Endodermal cell (in vitro differentiated cells): Measurements from ENCODE around the gene CHD5. TPM values are rescaled to one million over a fixed set of nuclear protein-coding genes. Genes with fewer than 3 reads are reported as not detected.

ENCODE experiments used
- DNase-seq: peaks from one replicate; pipeline ENCODE4 v3.0.0-alpha.2; 2017
- H3K27ac ChIP-seq: 2 replicates; pipeline ENCODE4 v1.5.1; 2013; ENCODE audit warnings: mild to moderate bottlenecking, low read depth, low read length, moderate library complexity
- H3K27me3 ChIP-seq: 2 replicates; pipeline ENCODE4 v1.6.1; 2013; ENCODE audit warnings: mild to moderate bottlenecking, low read length, moderate library complexity; ENCODE audit not compliant: insufficient read depth, control insufficient read depth, poor library complexity, severe bottlenecking
- H3K36me3 ChIP-seq: 2 replicates; pipeline ENCODE4 v1.7.0; 2013; ENCODE audit warnings: mild to moderate bottlenecking, low read length, moderate library complexity; ENCODE audit not compliant: control insufficient read depth, insufficient read depth
- H3K4me1 ChIP-seq: one replicate; pipeline ENCODE4 v1.7.0; 2013; ENCODE audit warnings: low read length; ENCODE audit not compliant: control insufficient read depth, insufficient read depth
- H3K4me3 ChIP-seq: 2 replicates; pipeline ENCODE4 v1.5.1; 2013; ENCODE audit warnings: mild to moderate bottlenecking, low read length, moderate library complexity
- H3K9ac ChIP-seq: 2 replicates; pipeline ENCODE4 v1.6.1; 2013; ENCODE audit warnings: mild to moderate bottlenecking, low read length, moderate library complexity; ENCODE audit not compliant: poor library complexity, severe bottlenecking; ENCODE audit errors: extremely low read depth
- H3K9me3 ChIP-seq: 2 replicates; pipeline ENCODE4 v1.6.1; 2013; ENCODE audit warnings: mild to moderate bottlenecking, low read length, moderate library complexity; ENCODE audit not compliant: control insufficient read depth
- H3K27ac Mint-ChIP-seq: 2 replicates; pipeline ENCODE4 v1.8.0; 2020; ENCODE audit warnings: mixed read lengths
- H3K27me3 Mint-ChIP-seq: 2 replicates; pipeline ENCODE4 v1.8.0; 2021; ENCODE audit warnings: mild to moderate bottlenecking, mixed read lengths; ENCODE audit not compliant: insufficient read depth
- H3K36me3 Mint-ChIP-seq: 2 replicates; pipeline ENCODE4 v1.8.0; 2020; ENCODE audit warnings: low read depth, mixed read lengths
- H3K4me1 Mint-ChIP-seq: 2 replicates; pipeline ENCODE4 v1.8.0; 2020; ENCODE audit warnings: mixed read lengths
- H3K4me3 Mint-ChIP-seq: 2 replicates; pipeline ENCODE4 v1.8.0; 2020; ENCODE audit warnings: mild to moderate bottlenecking, moderate library complexity, mixed read lengths
- H3K9me3 Mint-ChIP-seq: 2 replicates; pipeline ENCODE4 v1.8.0; 2020; ENCODE audit warnings: mild to moderate bottlenecking, mixed read lengths
- CTCF ChIP-seq: fragments of 200-600 bp; sonication (generic); conservative IDR thresholded peaks from 2 replicates; pipeline ENCODE4 v1.5.0; 2021; ENCODE audit warnings: antibody characterized with exemption, mild to moderate bottlenecking
- WGBS, 2 experiments: methylation state at CpG; one replicate each; pipeline versions ENCODE4 v1.1.5 to v1.1.7; 2013; ENCODE audit warnings: missing lambda C conversion rate in 2 of 2, mixed read lengths in 1 of 2; ENCODE audit not compliant: insufficient coverage in 1 of 2, insufficient read length in 1 of 2; 5-methylcytosine and 5-hydroxymethylcytosine counted together
- total RNA-seq, 2 donors: library from RNA; stranded (reverse); fragmentation: NEBNext Ultra II Directional in 1 of 2; extraction: Animal tissue kit (Norgen Biotek cat#: 25700) in 1 of 2; gene quantifications; 2 replicates in 1 of 2; 3 replicates in 1 of 2; pipeline ENCODE4 v1.2.1, GENCODE V29; 2021

CHD5 gene
- total RNA-seq, 2 donors from 2014 or later = 0.40 to 0.69 TPM

GRCh38 chr1:6157132-6157527 is 23.0 kb downstream of the CHD5 start:
- WGBS, 2 experiments = 61 to 80% methylated on average over 2 of the region's 2 CpGs
- H3K36me3 Mint-ChIP-seq = no peaks in the 10 kb centered on the region
- Histone ChIP-seq H3K9ac (no peak overlapping the region), H3K36me3 (no peaks in the 10 kb centered on the region), H3K4me3 (no peak overlapping the region), H3K4me1 (no peaks in the 10 kb centered on the region), H3K9me3 (no peaks in the 10 kb centered on the region), H3K27ac (no peak overlapping the region), H3K27me3 (no peaks in the 10 kb centered on the region)
- no peak for DNase-seq
- H3K27ac Mint-ChIP-seq = peak overlapping the region; percentile 1
- no peaks in the 10 kb centered on the region for H3K27me3 Mint-ChIP-seq
- no peak overlapping the region for H3K4me3 Mint-ChIP-seq
- peaks cover 9% of the 10 kb centered on the region for H3K4me1 Mint-ChIP-seq
- no peaks in the 10 kb centered on the region for H3K9me3 Mint-ChIP-seq
- no peak for TF ChIP-seq CTCF

DNA sequence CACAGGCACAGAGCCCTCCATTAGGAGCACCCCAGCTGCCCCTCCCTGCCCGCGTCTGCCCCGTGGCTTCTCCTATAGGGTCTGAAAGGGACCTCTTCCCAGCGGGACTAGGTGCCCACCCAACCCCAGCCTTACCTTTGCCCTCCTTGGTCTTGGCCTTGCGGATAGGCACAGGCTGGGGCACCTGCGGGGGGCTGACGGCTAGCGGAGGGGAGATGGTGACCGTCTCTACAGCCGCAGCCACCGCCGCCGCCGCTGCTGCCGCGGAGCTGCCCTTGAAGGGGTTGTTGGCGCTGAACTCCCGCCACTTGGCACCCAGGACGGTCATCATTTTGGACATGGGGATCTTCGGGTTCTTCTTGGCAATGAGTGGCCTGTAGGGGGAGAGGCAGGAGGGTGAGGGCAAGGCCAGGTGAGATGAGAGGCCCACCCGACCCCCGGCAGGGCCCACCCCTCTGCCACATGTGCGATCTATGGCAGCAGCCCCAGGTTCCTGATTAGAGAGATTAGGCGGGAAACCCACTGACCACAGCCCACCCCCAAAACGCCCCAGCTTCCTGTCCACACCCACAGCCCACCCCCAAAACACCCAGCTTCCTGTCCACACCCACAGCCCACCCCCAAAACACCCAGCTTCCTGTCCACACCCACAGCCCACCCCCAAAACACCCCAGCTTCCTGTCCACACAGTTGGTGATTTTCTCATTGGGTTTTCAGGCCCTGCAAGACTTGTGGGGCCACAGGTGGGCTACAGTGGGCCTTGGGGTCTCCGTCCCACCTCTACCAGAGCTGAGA is 25.4 kb downstream of the CHD5 start:
- no peaks in the 10 kb centered on the region for H3K36me3 Mint-ChIP-seq

GRCh38 chr1:6152882-6153281 is 27.2 kb downstream of the CHD5 start:
- H3K4me3 Mint-ChIP-seq = no peak overlapping the region
- H3K27ac Mint-ChIP-seq = no peak overlapping the region
- peaks cover 7% of the 10 kb centered on the region for H3K4me1 Mint-ChIP-seq
- Histone ChIP-seq H3K36me3 (no peaks in the 10 kb centered on the region), H3K4me3 (no peak overlapping the region), H3K4me1 (no peaks in the 10 kb centered on the region), H3K9me3 (no peaks in the 10 kb centered on the region), H3K27ac (no peak overlapping the region), H3K27me3 (peaks cover 18% of the 10 kb centered on the region), H3K9ac (no peak overlapping the region)
- H3K9me3 Mint-ChIP-seq = no peaks in the 10 kb centered on the region
- WGBS, 2 experiments = 87 to 100% methylated on average over 4 to 7 of the region's 7 CpGs
- peaks cover 10% of the 10 kb centered on the region for H3K27me3 Mint-ChIP-seq
- DNase-seq = no peak
- no peak for TF ChIP-seq CTCF
- H3K36me3 Mint-ChIP-seq = no peaks in the 10 kb centered on the region

More for the DNA sequence above, 25.4 kb downstream of the CHD5 start:
- H3K4me1 Mint-ChIP-seq = peaks cover 8% of the 10 kb centered on the region
- no peak overlapping the region for H3K27ac Mint-ChIP-seq
- peaks cover 1% of the 10 kb centered on the region for H3K27me3 ChIP-seq
- no peaks in the 10 kb centered on the region for H3K4me1 ChIP-seq
- no peak overlapping the region for H3K4me3 ChIP-seq
- H3K9me3 Mint-ChIP-seq = no peaks in the 10 kb centered on the region
- no peak overlapping the region for H3K4me3 Mint-ChIP-seq
- 91 to 98% methylated on average over 16 to 26 of the region's 26 CpGs for WGBS, 2 experiments
- no peak for DNase-seq
- TF ChIP-seq CTCF = no peak
- H3K27ac ChIP-seq = no peak overlapping the region
- no peaks in the 10 kb centered on the region for H3K27me3 Mint-ChIP-seq
- no peak overlapping the region for H3K9ac ChIP-seq
- H3K36me3 ChIP-seq = no peaks in the 10 kb centered on the region
- H3K9me3 ChIP-seq = no peaks in the 10 kb centered on the region
